ENCODE measurements around the gene CELA1. TPM values are rescaled to one million over a fixed set of nuclear protein-coding genes. Genes with fewer than 3 reads are reported as not detected.
A peak's percentile ranks its signal among the peaks of the same experiment; 100 is the strongest.

Gene CELA1
- total and polyA plus RNA-seq, 8 donors: not detected

GRCh38 chr12:51374361-51374760 lies 27.9 kb upstream of the CELA1 start:
- DNase-seq (no peak), ATAC-seq (no peak)
- Histone ChIP-seq H3K36me3 (peaks cover 0 to 13% of the 10 kb centered on the region in 2 donors), H3K27me3 (no peaks in the 10 kb centered on the region), H3K4me3 (no peak overlapping the region), H3K27ac (no peak overlapping the region), H3K4me1 (peaks cover 0 to under 1% of the 10 kb centered on the region in 2 donors), H3K9me3 (no peaks in the 10 kb centered on the region)
- TF ChIP-seq CTCF (IDR thresholded peaks at IDR 0.05): no peak
- intact Hi-C loops (cut with DNase I): no loop called here

GRCh38 chr12:51373187-51373586 lies 26.7 kb upstream of the CELA1 start:
- TF ChIP-seq CTCF (IDR thresholded peaks at IDR 0.05): no peak
- no peaks in the 10 kb centered on the region for H3K9me3 ChIP-seq
- no peaks in the 10 kb centered on the region for H3K27me3 ChIP-seq
- H3K36me3 ChIP-seq: peaks cover 0 to 8% of the 10 kb centered on the region in 2 donors
- DNase-seq (no peak), ATAC-seq (no peak)
- no peak overlapping the region for H3K27ac ChIP-seq
- no peak overlapping the region for H3K4me3 ChIP-seq
- peaks cover 0 to 11% of the 10 kb centered on the region in 2 donors for H3K4me1 ChIP-seq
- intact Hi-C loops (cut with DNase I): no loop called here

GRCh38 chr12:51372021-51372420 lies 25.5 kb upstream of the CELA1 start:
- intact Hi-C loops (cut with DNase I): no loop called here
- Histone ChIP-seq H3K9me3 (no peaks in the 10 kb centered on the region), H3K27ac (peak overlapping the region; percentile 34 to 58), H3K36me3 (peaks cover 0 to 4% of the 10 kb centered on the region in 2 donors), H3K4me3 (no peak overlapping the region), H3K27me3 (no peaks in the 10 kb centered on the region), H3K4me1 (peaks cover 0 to 11% of the 10 kb centered on the region in 2 donors)
- TF ChIP-seq CTCF (IDR thresholded peaks at IDR 0.05): no peak
- DNase-seq: no peak
- no peak for ATAC-seq

GRCh38 chr12:51371295-51371953 lies 24.9 kb upstream of the CELA1 start:
- ATAC-seq (peak; percentile 94), DNase-seq (peak in 1 of 4 donors; percentile 77)
- H3K9me3 ChIP-seq: no peaks in the 10 kb centered on the region
- no peaks in the 10 kb centered on the region for H3K27me3 ChIP-seq
- intact Hi-C loops (cut with DNase I): no loop called here
- peaks cover 0 to 11% of the 10 kb centered on the region in 2 donors for H3K4me1 ChIP-seq
- no peak overlapping the region for H3K4me3 ChIP-seq
- no peak for TF ChIP-seq CTCF (IDR thresholded peaks at IDR 0.05)
- no peaks in the 10 kb centered on the region for H3K36me3 ChIP-seq
- H3K27ac ChIP-seq: peak overlapping the region; percentile 49 to 58

- TF ChIP-seq CTCF (IDR thresholded peaks at IDR 0.05): no peak
- H3K4me1 ChIP-seq: peaks cover 0 to 11% of the 10 kb centered on the region in 2 donors
- no peaks in the 10 kb centered on the region for H3K36me3 ChIP-seq
- no peak for DNase-seq
- no peaks in the 10 kb centered on the region for H3K9me3 ChIP-seq
- intact Hi-C loops (cut with DNase I): no loop called here
- no peaks in the 10 kb centered on the region for H3K27me3 ChIP-seq
- H3K27ac ChIP-seq: no peak overlapping the region
- ATAC-seq: no peak
- H3K4me3 ChIP-seq: no peak overlapping the region
These were observed 24.2 kb upstream of the CELA1 start for GRCh38 chr12:51370667-51371066.
